RWPE2 (cell line): ENCODE results near the gene LRCH1.
A peak's percentile ranks its signal among the peaks of the same experiment; 100 is the strongest.

ENCODE experiments used
- ATAC-seq: fragments of 200-7000 bp; cut with Tn5 transposase; 3 replicates; pipeline ENCODE4 v1.9.1; 2021; ENCODE audit warnings: low read depth
- DNase-seq: peaks from one replicate; pipeline ENCODE4 v3.0.0-alpha.2; 2020; ENCODE audit warnings: low spot score
- H3K27ac ChIP-seq: fragments of 450-650 bp; 2 replicates; pipeline ENCODE4 v1.5.1; 2017; ENCODE audit warnings: mild to moderate bottlenecking; ENCODE audit not compliant: poor library complexity, severe bottlenecking
- H3K27me3 ChIP-seq: fragments of 250-450 bp; sonication (Bioruptor Pico); 2 replicates; pipeline ENCODE4 v1.5.1; 2021; ENCODE audit warnings: mild to moderate bottlenecking, moderate library complexity; ENCODE audit not compliant: insufficient read depth, poor library complexity, severe bottlenecking
- H3K36me3 ChIP-seq: fragments of 250-450 bp; sonication (Bioruptor Pico); 2 replicates; pipeline ENCODE4 v1.5.1; 2020; ENCODE audit warnings: low read depth, mild to moderate bottlenecking, moderate library complexity
- H3K4me1 ChIP-seq: fragments of 250-450 bp; sonication (Bioruptor Pico); 2 replicates; pipeline ENCODE4 v1.5.1; 2021; ENCODE audit warnings: mild to moderate bottlenecking, moderate library complexity; ENCODE audit not compliant: insufficient read depth, poor library complexity, severe bottlenecking
- H3K4me3 ChIP-seq: fragments of 250-450 bp; sonication (Bioruptor Pico); 2 replicates; pipeline ENCODE4 v1.5.1; 2021; ENCODE audit warnings: mild to moderate bottlenecking, moderate library complexity; ENCODE audit not compliant: severe bottlenecking
- H3K9me3 ChIP-seq: fragments of 250-450 bp; sonication (Bioruptor Pico); 2 replicates; pipeline ENCODE4 v1.5.1; 2021; ENCODE audit warnings: mild to moderate bottlenecking, moderate library complexity; ENCODE audit not compliant: severe bottlenecking
- TF ChIP-seq, protein P1 (sequence below): fragments of 450-650 bp; IDR thresholded peaks from one replicate; pipeline ENCODE4 v1.5.1; 2017; ENCODE audit warnings: mild to moderate bottlenecking, moderate library complexity; ENCODE audit not compliant: poor library complexity, severe bottlenecking

LRCH1 gene

DNA sequence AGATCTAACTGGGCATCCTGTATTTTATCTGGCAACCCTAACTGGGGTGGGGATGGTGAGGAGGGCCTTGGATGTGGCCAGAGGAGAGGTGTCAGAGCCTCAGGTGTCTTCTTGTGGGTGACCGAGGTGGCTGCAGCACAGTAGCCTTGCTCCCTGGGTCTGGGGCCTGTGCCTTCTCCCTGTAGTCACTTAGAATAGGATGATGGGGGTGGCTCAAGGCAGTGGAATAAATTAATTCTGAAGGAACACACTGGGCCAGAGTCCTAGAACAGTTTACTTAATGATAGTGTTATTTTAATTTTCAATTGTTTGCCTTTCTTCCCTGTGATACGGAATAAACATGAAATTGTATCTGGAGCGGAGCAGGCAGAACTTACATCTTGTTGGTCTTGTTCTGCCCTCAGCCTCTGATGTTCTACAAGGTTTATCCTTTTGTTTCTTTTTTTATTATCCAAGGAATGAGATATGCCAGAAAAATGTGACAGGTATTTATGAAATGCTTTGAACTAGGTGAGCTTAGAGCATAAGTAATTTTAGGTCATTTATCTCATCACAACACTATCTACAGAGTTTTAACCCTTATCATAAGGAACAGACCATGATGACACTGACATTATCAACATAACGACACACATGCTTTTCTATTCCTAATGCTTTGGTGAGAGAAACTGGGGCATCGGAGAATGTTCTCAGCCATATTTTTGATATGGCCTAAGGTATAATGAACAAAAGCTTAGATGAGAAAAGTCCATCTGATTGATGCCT is 51.4 kb downstream of the LRCH1 start:
- no peak for DNase-seq
- Histone ChIP-seq H3K9me3 (no peaks in the 10 kb centered on the region), H3K4me1 (peaks cover 49% of the 10 kb centered on the region), H3K4me3 (no peak overlapping the region), H3K27me3 (no peaks in the 10 kb centered on the region), H3K36me3 (peaks cover 2% of the 10 kb centered on the region; the same call in 1 of the 2 replicates), H3K27ac (no peak overlapping the region)
- TF ChIP-seq, protein P1, sequence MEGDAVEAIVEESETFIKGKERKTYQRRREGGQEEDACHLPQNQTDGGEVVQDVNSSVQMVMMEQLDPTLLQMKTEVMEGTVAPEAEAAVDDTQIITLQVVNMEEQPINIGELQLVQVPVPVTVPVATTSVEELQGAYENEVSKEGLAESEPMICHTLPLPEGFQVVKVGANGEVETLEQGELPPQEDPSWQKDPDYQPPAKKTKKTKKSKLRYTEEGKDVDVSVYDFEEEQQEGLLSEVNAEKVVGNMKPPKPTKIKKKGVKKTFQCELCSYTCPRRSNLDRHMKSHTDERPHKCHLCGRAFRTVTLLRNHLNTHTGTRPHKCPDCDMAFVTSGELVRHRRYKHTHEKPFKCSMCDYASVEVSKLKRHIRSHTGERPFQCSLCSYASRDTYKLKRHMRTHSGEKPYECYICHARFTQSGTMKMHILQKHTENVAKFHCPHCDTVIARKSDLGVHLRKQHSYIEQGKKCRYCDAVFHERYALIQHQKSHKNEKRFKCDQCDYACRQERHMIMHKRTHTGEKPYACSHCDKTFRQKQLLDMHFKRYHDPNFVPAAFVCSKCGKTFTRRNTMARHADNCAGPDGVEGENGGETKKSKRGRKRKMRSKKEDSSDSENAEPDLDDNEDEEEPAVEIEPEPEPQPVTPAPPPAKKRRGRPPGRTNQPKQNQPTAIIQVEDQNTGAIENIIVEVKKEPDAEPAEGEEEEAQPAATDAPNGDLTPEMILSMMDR, result no peak
- ATAC-seq, result peak; percentile 19; the same call in 1 of the 3 replicates

DNA sequence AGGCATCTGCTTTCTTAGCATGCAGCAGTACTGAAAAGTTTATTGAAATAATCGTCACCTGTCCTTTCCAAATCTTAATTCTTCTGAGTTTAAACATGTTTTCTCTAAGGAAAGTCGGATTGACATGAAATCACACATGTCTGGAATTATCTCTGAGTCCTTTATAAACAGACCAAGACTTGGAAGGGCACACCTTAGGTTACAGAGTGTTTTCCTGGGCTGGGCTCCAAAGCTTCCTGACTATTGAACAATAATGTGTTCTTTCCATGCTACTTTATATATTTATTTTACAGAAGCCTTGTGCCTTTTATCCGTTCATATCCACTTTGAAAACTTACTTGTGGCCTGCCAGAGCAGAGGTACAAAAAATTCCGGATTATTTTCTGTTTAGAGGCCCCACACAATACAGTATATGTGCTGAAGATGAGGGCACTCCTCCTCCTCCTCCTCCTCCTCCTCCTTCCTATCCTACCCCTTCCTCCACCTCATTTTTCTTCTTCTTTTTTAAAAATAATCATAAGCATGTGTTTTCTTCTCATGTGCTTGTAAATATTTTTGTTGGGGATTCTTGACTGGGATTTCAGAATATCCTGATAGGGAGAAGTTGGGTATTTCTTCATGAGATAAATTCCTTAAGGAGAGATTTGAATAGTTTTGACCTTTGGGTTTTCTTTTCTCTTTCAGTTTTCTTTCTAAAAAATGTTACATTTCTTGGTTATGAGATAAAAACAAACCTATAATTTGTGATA is 52.3 kb downstream of the LRCH1 start:
- no peak for DNase-seq
- TF ChIP-seq, protein P1, result no peak
- Histone ChIP-seq H3K4me3 (no peak overlapping the region), H3K27me3 (no peaks in the 10 kb centered on the region), H3K27ac (no peak overlapping the region), H3K9me3 (no peaks in the 10 kb centered on the region), H3K4me1 (peaks cover 44% of the 10 kb centered on the region), H3K36me3 (peaks cover 2% of the 10 kb centered on the region; the same call in 1 of the 2 replicates)
- ATAC-seq, result no peak

DNA sequence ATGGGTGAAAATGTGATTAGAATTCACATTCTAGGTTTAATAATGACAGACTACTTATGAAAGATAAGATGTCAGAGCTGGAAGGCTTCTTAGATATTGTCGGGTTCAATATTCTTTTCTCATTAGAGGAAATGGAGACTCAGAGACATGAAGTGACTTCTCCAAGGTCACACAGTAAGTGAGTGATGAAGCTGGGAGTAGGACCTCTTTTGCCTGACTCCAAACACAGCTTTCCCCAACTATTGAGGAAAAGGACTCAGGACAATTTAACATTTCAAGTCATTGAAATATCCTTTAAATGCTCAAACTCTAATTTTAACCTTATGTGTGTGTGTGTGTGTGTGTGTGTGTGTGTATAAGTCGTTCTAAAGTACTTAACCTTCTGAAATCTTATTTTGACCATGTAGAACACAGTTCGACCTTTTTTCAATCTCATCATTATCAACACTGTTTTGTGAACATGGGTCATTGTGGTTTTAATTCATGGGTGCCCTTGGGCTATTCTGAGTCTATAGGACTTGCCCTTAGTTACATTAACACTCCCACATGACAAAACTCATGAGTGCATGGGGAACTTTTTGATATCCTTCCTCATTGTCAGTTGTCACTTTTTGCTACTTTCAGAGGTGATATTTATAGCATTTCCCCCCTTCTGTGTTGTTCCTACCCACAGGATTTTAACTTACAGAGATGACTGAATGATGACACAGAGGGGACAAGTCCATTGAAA is 53.0 kb downstream of the LRCH1 start:
- peaks cover 2% of the 10 kb centered on the region; the same call in 1 of the 2 replicates for H3K36me3 ChIP-seq
- no peak overlapping the region for H3K4me3 ChIP-seq
- H3K27ac ChIP-seq, result no peak overlapping the region
- H3K9me3 ChIP-seq, result no peaks in the 10 kb centered on the region
- TF ChIP-seq, protein P1, result no peak
- DNase-seq (no peak), ATAC-seq (no peak)
- peaks cover 37% of the 10 kb centered on the region for H3K4me1 ChIP-seq
- no peaks in the 10 kb centered on the region for H3K27me3 ChIP-seq

DNA sequence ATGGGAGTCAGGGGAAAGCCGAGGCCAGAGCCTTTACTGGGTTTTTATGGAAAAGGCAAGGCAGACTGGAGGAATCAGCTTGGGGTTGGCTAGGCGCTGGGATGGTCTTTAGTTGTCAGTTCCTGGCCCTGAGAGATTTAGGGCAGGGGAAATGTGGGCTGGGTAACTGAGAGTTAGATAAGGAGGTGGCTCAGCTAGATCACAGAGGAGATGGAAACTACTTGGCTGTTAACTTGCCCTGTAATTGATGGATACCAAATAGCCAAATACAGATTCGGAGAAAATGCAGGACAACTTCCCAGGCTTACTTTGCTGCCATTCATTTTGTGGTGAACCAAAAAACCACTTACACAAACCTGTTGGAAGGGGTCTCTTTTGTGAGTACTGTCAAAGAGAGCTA is 54.0 kb downstream of the LRCH1 start:
- DNase-seq, result no peak
- TF ChIP-seq, protein P1, result no peak
- ATAC-seq, result no peak

More for the DNA sequence above, 54.0 kb downstream of the LRCH1 start:
- Histone ChIP-seq H3K4me3 (no peak overlapping the region), H3K36me3 (peaks cover 2% of the 10 kb centered on the region; the same call in 1 of the 2 replicates), H3K4me1 (peaks cover 35% of the 10 kb centered on the region), H3K27me3 (no peaks in the 10 kb centered on the region), H3K9me3 (no peaks in the 10 kb centered on the region), H3K27ac (no peak overlapping the region)
